ENCODE measurements around the gene MLH3. TPM values are rescaled to one million over a fixed set of nuclear protein-coding genes. Genes with fewer than 3 reads are reported as not detected.
"Not testable (repeated sequence)": the region's sequence is repeated elsewhere in the genome, so short reads cannot be mapped to it uniquely, and the experiment has no call there.

The MLH3 gene
- 15.0 and 20.0 TPM in 2 replicates for total RNA-seq

- DNase-seq (ENCODE audit: low read depth, low spot score) = no peak
Observed at GRCh38 chr14:75050852-75051555, at the start of gene MLH3. TSS of gene MLH3 (minus strand) at chr14:75051467. CDS start at chr14:75049655, 1,812 bp downstream.

GRCh38 chr14:75098682-75099081 lies 47.4 kb upstream of the MLH3 start:
- no peak for DNase-seq (ENCODE audit: low read depth, low spot score)

GRCh38 chr14:75098212-75098611 lies 46.9 kb upstream of the MLH3 start:
- DNase-seq (ENCODE audit: low read depth, low spot score) = no peak

GRCh38 chr14:75096959-75097358 lies 45.7 kb upstream of the MLH3 start:
- DNase-seq (ENCODE audit: low read depth, low spot score) = no peak

GRCh38 chr14:75095690-75096089 lies 44.4 kb upstream of the MLH3 start:
- DNase-seq (ENCODE audit: low read depth, low spot score) = no peak

- DNase-seq (ENCODE audit: low read depth, low spot score) = no peak
Observed at GRCh38 chr14:75094896-75095295, 43.6 kb upstream of the MLH3 start.

- no peak for DNase-seq (ENCODE audit: low read depth, low spot score)
Observed at GRCh38 chr14:75092698-75093097, 41.4 kb upstream of the MLH3 start.

- DNase-seq (ENCODE audit: low read depth, low spot score) = no peak
Observed at GRCh38 chr14:75091251-75091650, 40.0 kb upstream of the MLH3 start.

- DNase-seq (ENCODE audit: low read depth, low spot score) = no peak
Observed at GRCh38 chr14:75090353-75090752, 39.1 kb upstream of the MLH3 start.

- DNase-seq (ENCODE audit: low read depth, low spot score) = no peak
Observed at GRCh38 chr14:75088566-75089373, 37.5 kb upstream of the MLH3 start.

- DNase-seq (ENCODE audit: low read depth, low spot score) = no peak
Observed at GRCh38 chr14:75088153-75088552, 36.9 kb upstream of the MLH3 start.

GRCh38 chr14:75084513-75084912 lies 33.2 kb upstream of the MLH3 start:
- DNase-seq (ENCODE audit: low read depth, low spot score) = no peak

GRCh38 chr14:75083271-75083670 lies 32.0 kb upstream of the MLH3 start:
- DNase-seq (ENCODE audit: low read depth, low spot score) = no peak

GRCh38 chr14:75081660-75082229 lies 30.5 kb upstream of the MLH3 start:
- DNase-seq (ENCODE audit: low read depth, low spot score) = no peak

GRCh38 chr14:75079521-75079920 lies 28.3 kb upstream of the MLH3 start:
- no peak for DNase-seq (ENCODE audit: low read depth, low spot score)

GRCh38 chr14:75077794-75078193 lies 26.5 kb upstream of the MLH3 start:
- no peak for DNase-seq (ENCODE audit: low read depth, low spot score)

- DNase-seq (ENCODE audit: low read depth, low spot score) = no peak
Observed at GRCh38 chr14:75070383-75070782, 19.1 kb upstream of the MLH3 start.

- DNase-seq (ENCODE audit: low read depth, low spot score) = no peak
Observed at GRCh38 chr14:75069811-75070145, 18.5 kb upstream of the MLH3 start.

- DNase-seq (ENCODE audit: low read depth, low spot score) = peak; percentile 71
Observed at GRCh38 chr14:75069121-75069810, 18.0 kb upstream of the MLH3 start, which contains the start of gene ZC2HC1C. TSS of gene ZC2HC1C (plus strand) at chr14:75069641. CDS start at chr14:75070574, 933 bp downstream.

GRCh38 chr14:75068294-75069120 lies 17.2 kb upstream of the MLH3 start:
- no peak for DNase-seq (ENCODE audit: low read depth, low spot score)

- DNase-seq (ENCODE audit: low read depth, low spot score) = not testable (repeated sequence)
Observed at GRCh38 chr14:75067765-75068164, 16.5 kb upstream of the MLH3 start.
